Adipose tissue (tissue), 3 donors: ENCODE measurements around the gene FCN1. TPM values are rescaled to one million over a fixed set of nuclear protein-coding genes. Genes with fewer than 3 reads are reported as not detected.

Source experiments
- H3K27ac ChIP-seq: one replicate; pipeline ENCODE4 v1.5.1; 2013; ENCODE audit warnings: low read depth, low read length
- WGBS, 3 donors: extraction: QIAGEN DNeasy Blood & Tissue Kit; methylation state at CpG; one replicate each; pipeline ENCODE4 v1.1.7; 2013; 5-methylcytosine and 5-hydroxymethylcytosine counted together
- polyA plus RNA-seq, 3 donors: library from polyadenylated mRNA; stranded (reverse); fragments of 200-250 nt; gene quantifications; one replicate each; pipeline ENCODE4 v1.2.3, GENCODE V29; 2013
- donor health status: healthy with polysubstance abuse.
- donor health status: Bipolar disorder and iron deficiency.
- donor health status: healthy.

Gene FCN1
- polyA plus RNA-seq, 3 donors, result 1.7 to 43.4 (median 7.0) TPM

GRCh38 chr9:134939836-134940235, 22.1 kb upstream of the FCN1 start:
- H3K27ac ChIP-seq, result no peak overlapping the region
- WGBS, 3 donors, result 85 to 90% (median 88%) methylated on average over 10 to 11 of the region's 11 CpGs

- no peak overlapping the region for H3K27ac ChIP-seq
- WGBS, 3 donors, result 86 to 91% (median 89%) methylated on average over 15 to 16 of the region's 16 CpGs
Observed at GRCh38 chr9:134939080-134939733, 21.5 kb upstream of the FCN1 start.

GRCh38 chr9:134938346-134939079, 20.8 kb upstream of the FCN1 start:
- H3K27ac ChIP-seq, result no peak overlapping the region

GRCh38 chr9:134937566-134938345, 20.0 kb upstream of the FCN1 start:
- 72 to 75% (median 74%) methylated on average over 11 of the region's 11 CpGs for WGBS, 3 donors

More at GRCh38 chr9:134938346-134939079, 20.8 kb upstream of the FCN1 start:
- WGBS, 3 donors, result 77 to 83% (median 82%) methylated on average over 21 of the region's 21 CpGs

GRCh38 chr9:134937164-134937555, 19.4 kb upstream of the FCN1 start:
- no peak overlapping the region for H3K27ac ChIP-seq
- WGBS, 3 donors, result 62 to 83% (median 77%) methylated on average over 9 of the region's 9 CpGs

More at GRCh38 chr9:134937566-134938345, 20.0 kb upstream of the FCN1 start:
- H3K27ac ChIP-seq, result no peak overlapping the region

- WGBS, 3 donors, result 67 to 74% (median 67%) methylated on average over 13 of the region's 13 CpGs
- H3K27ac ChIP-seq, result no peak overlapping the region
Observed at GRCh38 chr9:134936346-134937163, 18.8 kb upstream of the FCN1 start.

GRCh38 chr9:134935701-134936345, 18.1 kb upstream of the FCN1 start:
- 82 to 87% (median 82%) methylated on average over 27 of the region's 27 CpGs for WGBS, 3 donors

GRCh38 chr9:134935056-134935640, 17.4 kb upstream of the FCN1 start:
- H3K27ac ChIP-seq, result no peak overlapping the region
- 65 to 76% (median 72%) methylated on average over 17 of the region's 17 CpGs for WGBS, 3 donors

More at GRCh38 chr9:134935701-134936345, 18.1 kb upstream of the FCN1 start:
- H3K27ac ChIP-seq, result no peak overlapping the region

- 86 to 92% (median 91%) methylated on average over 10 of the region's 10 CpGs for WGBS, 3 donors
- H3K27ac ChIP-seq, result no peak overlapping the region
Observed at GRCh38 chr9:134933076-134933659, 15.5 kb upstream of the FCN1 start.

GRCh38 chr9:134932606-134933005, 14.9 kb upstream of the FCN1 start:
- WGBS, 3 donors, result 83 to 88% (median 87%) methylated on average over 5 of the region's 5 CpGs
- H3K27ac ChIP-seq, result no peak overlapping the region

GRCh38 chr9:134932171-134932570, 14.5 kb upstream of the FCN1 start:
- H3K27ac ChIP-seq, result no peak overlapping the region
- WGBS, 3 donors, result 88 to 94% (median 93%) methylated on average over 12 of the region's 12 CpGs

- 66 to 83% (median 78%) methylated on average over 13 of the region's 13 CpGs for WGBS, 3 donors
- no peak overlapping the region for H3K27ac ChIP-seq
Observed at GRCh38 chr9:134930398-134930797, 12.7 kb upstream of the FCN1 start.

GRCh38 chr9:134929193-134930158, 11.8 kb upstream of the FCN1 start:
- WGBS, 3 donors, result 57 to 69% (median 58%) methylated on average over 13 of the region's 13 CpGs
- no peak overlapping the region for H3K27ac ChIP-seq

- no peak overlapping the region for H3K27ac ChIP-seq
- WGBS, 3 donors, result 57 to 59% (median 59%) methylated on average over 15 of the region's 15 CpGs
Observed at GRCh38 chr9:134928436-134929192, 10.9 kb upstream of the FCN1 start.

- H3K27ac ChIP-seq, result no peak overlapping the region
- WGBS, 3 donors, result 73 to 87% (median 79%) methylated on average over 7 of the region's 7 CpGs
Observed at GRCh38 chr9:134925011-134925511, 7.3 kb upstream of the FCN1 start.
